HFFc6 (cell line): Measurements from ENCODE around the gene AURKB. TPM values are rescaled to one million over a fixed set of nuclear protein-coding genes. Genes with fewer than 3 reads are reported as not detected.

ENCODE experiments used
- DNase-seq: peaks from one replicate; pipeline ENCODE4 v3.0.0-alpha.2; 2018
- H3K27ac Mint-ChIP-seq: 2 replicates; pipeline ENCODE4 v1.8.0; 2020; ENCODE audit warnings: mild to moderate bottlenecking, mixed read lengths
- H3K27me3 Mint-ChIP-seq: 2 replicates; pipeline ENCODE4 v1.8.0; 2021; ENCODE audit warnings: mild to moderate bottlenecking, moderate library complexity, mixed read lengths; ENCODE audit not compliant: insufficient read depth
- H3K36me3 Mint-ChIP-seq: 2 replicates; pipeline ENCODE4 v1.8.0; 2021; ENCODE audit warnings: low read depth, mixed read lengths
- H3K4me1 Mint-ChIP-seq: 2 replicates; pipeline ENCODE4 v1.8.0; 2020; ENCODE audit warnings: low read depth, mixed read lengths
- H3K4me3 Mint-ChIP-seq: 2 replicates; pipeline ENCODE4 v1.8.0; 2020; ENCODE audit warnings: mild to moderate bottlenecking, moderate library complexity, mixed read lengths
- H3K9me3 Mint-ChIP-seq: 2 replicates; pipeline ENCODE4 v1.8.0; 2020; ENCODE audit warnings: mild to moderate bottlenecking, mixed read lengths
- CTCF ChIP-seq: fragments of 200-600 bp; sonication (generic); IDR thresholded peaks from 2 replicates; pipeline ENCODE4 v1.5.0; 2021; ENCODE audit warnings: antibody characterized with exemption, mild to moderate bottlenecking
- total RNA-seq, 6 experiments: library from RNA; stranded (reverse); fragmentation: NEBNext Ultra II Directional; extraction: Animal tissue kit (Norgen Biotek cat#: 25700); gene quantifications; 2 replicates in 1 of 6; 3 replicates in 5 of 6; pipeline ENCODE4 v1.2.3, GENCODE V29; 2021

AURKB gene
- total RNA-seq, 6 experiments from 2014 or later: 24.5 to 43.4 (median 39.5) TPM

- peaks cover 40% of the 10 kb centered on the region for H3K27me3 Mint-ChIP-seq
- peak overlapping the region; percentile 80 for H3K27ac Mint-ChIP-seq
- peaks cover 49% of the 10 kb centered on the region for H3K4me1 Mint-ChIP-seq
- peaks cover 15% of the 10 kb centered on the region; the same call in 1 of the 2 replicates for H3K36me3 Mint-ChIP-seq
- H3K4me3 Mint-ChIP-seq: no peak overlapping the region
- H3K9me3 Mint-ChIP-seq: peaks cover 19% of the 10 kb centered on the region
- no peak for DNase-seq
- no peak for TF ChIP-seq CTCF
Observed at GRCh38 chr17:8224891-8225812, 14.8 kb upstream of the AURKB start.

DNA sequence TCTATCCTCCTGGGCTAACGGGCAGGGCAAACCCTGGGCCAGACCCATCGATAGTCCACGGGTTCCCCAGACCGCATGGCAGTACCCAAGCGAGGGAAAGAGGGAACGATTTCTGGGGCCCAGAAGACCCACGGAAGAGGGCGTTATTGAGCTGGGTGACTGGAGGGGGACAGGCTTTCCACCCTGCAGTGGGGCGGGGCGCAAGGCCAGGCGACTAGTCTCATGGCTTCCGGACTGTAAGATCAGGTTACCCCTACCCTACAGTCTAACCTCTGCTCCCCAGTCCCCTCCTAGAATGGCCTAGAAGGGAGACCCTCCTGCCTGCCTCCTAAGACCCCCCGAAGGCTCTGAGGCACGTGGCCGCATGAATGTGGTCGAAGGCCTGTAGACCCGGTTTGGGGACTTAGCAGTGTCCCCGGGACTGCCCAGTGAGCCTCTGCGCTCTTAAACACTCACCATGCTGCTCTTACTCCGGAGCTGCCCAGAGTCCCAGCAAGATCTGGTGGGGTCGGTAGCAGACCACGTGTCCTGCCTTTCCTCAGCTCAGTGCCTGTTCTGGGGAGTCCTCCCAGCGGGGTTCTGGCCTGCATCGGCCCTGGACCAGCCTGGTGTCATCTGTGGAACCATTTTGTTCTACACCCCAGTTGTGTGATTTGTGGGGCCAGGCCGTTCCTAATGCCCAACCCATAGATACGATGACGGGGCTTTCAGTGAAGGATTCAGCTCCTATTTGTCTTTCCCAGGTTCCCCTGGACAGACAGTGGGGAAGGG is 13.2 kb upstream of the AURKB start:
- H3K27ac Mint-ChIP-seq: peak overlapping the region; percentile 99
- peak overlapping the region; percentile 98 for H3K4me3 Mint-ChIP-seq
- H3K27me3 Mint-ChIP-seq: peaks cover 40% of the 10 kb centered on the region
- peak; percentile 41 for DNase-seq
- H3K4me1 Mint-ChIP-seq: peaks cover 59% of the 10 kb centered on the region
- peaks cover 19% of the 10 kb centered on the region for H3K9me3 Mint-ChIP-seq
- TF ChIP-seq CTCF: peak; percentile 61
- peaks cover 10% of the 10 kb centered on the region; the same call in 1 of the 2 replicates for H3K36me3 Mint-ChIP-seq

- Mint-ChIP-seq H3K4me1 (peaks cover 63% of the 10 kb centered on the region), H3K27me3 (peaks cover 40% of the 10 kb centered on the region), H3K36me3 (peaks cover 9% of the 10 kb centered on the region; the same call in 1 of the 2 replicates)
Observed at GRCh38 chr17:8222630-8223355, 12.4 kb upstream of the AURKB start.

GRCh38 chr17:8222380-8222629 is 11.9 kb upstream of the AURKB start:
- peaks cover 19% of the 10 kb centered on the region for H3K9me3 Mint-ChIP-seq
- DNase-seq: no peak
- H3K4me3 Mint-ChIP-seq: peak overlapping the region; percentile 98
- peaks cover 4% of the 10 kb centered on the region; the same call in 1 of the 2 replicates for H3K36me3 Mint-ChIP-seq
- TF ChIP-seq CTCF: no peak
- H3K27ac Mint-ChIP-seq: peak overlapping the region; percentile 99
- peaks cover 58% of the 10 kb centered on the region for H3K4me1 Mint-ChIP-seq
- H3K27me3 Mint-ChIP-seq: peaks cover 36% of the 10 kb centered on the region

More at GRCh38 chr17:8222630-8223355, 12.4 kb upstream of the AURKB start:
- Mint-ChIP-seq H3K4me3 (peak overlapping the region; percentile 98), H3K9me3 (peaks cover 19% of the 10 kb centered on the region), H3K27ac (peak overlapping the region; percentile 99)
- peak; percentile 96 for DNase-seq
- TF ChIP-seq CTCF: no peak

DNA sequence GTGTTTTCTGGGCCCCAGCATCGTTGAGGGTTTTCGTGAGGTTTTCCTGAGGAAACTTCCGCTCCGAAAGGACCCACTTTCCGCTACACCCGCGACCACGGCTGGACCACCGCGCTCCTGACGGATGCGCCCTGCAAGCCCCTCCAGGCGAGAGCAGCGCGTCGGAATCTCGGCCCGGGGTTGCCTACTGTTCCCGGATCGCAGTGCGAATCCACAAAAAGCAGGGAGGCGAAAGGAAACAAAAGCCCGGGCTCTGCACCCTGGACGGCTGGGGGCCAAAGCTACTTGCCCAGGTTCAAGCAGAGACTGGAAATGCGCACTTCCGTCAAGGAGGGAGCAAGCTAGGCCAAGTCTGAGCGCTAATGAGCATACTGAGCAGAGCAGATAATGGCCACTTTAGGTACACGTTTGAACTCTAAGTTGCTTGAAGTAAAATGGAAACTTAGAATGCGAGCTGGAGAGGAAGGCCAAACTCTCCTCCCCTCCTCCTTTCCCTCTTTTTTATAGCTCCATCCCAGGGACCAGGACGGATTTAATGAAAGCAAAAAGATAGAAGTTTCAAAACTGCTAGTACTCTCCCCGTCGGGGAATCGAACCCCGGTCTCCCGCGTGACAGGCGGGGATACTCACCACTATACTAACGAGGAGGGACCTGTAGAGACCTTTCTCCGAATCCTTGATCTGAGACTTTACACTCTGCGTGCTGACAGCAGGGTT is 11.4 kb upstream of the AURKB start:
- Mint-ChIP-seq H3K4me1 (peaks cover 53% of the 10 kb centered on the region), H3K27ac (peak overlapping the region; percentile 99), H3K36me3 (no peaks in the 10 kb centered on the region), H3K27me3 (peaks cover 34% of the 10 kb centered on the region), H3K4me3 (peak overlapping the region; percentile 98), H3K9me3 (peaks cover 15% of the 10 kb centered on the region)
- DNase-seq: peak; percentile 88
- no peak for TF ChIP-seq CTCF
